AG09319 (cell line): ENCODE measurements around the gene KDM3A.

Experiments used
- DNase-seq: peaks from one replicate; pipeline ENCODE4 v3.0.0-alpha.2; 2010; ENCODE audit warnings: low read depth; ENCODE audit errors: extremely low read depth
- TF ChIP-seq, protein P1 (sequence below): IDR thresholded peaks from 2 replicates; pipeline ENCODE4 v1.5.1; 2011; ENCODE audit warnings: low read depth, mild to moderate bottlenecking, inconsistent platforms, low read length, moderate library complexity

KDM3A gene

DNA sequence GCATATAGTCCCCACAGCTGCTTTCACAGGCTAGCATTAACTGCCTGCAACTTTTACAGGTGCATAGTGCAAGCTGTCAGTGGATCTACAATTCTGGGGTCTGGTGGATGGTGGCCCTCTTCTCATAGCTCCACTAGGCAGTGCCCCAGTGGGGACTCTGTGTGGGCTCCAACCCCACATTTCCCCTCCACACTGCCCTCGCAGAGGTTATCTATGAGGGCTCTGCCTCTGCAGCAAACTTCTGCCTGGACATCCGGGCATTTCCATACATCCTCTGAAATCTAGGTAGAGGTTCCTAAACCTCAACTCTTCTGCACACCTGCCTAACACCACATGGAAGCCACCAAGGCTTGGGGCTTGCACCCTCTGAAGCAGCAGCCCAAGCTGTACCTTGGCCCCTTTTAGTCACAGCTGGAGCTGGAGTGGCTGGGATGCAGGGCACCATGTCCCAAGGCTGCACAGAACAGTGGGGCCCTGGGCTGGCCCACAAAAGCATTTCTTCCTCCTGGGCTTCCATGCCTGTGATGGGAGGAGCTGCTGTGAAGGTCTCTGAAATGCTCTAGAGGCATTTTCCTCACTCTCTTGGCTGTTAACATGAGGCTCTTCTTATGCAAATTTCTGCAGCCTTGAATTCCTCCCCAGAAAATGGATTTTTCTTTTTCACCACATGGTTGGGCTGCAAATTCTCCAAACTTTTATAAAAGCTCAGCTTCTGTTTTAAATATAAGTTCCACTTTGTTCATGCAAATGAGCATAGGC, 59.3 kb downstream of the KDM3A start:
- no peak for DNase-seq
- TF ChIP-seq, protein P1, sequence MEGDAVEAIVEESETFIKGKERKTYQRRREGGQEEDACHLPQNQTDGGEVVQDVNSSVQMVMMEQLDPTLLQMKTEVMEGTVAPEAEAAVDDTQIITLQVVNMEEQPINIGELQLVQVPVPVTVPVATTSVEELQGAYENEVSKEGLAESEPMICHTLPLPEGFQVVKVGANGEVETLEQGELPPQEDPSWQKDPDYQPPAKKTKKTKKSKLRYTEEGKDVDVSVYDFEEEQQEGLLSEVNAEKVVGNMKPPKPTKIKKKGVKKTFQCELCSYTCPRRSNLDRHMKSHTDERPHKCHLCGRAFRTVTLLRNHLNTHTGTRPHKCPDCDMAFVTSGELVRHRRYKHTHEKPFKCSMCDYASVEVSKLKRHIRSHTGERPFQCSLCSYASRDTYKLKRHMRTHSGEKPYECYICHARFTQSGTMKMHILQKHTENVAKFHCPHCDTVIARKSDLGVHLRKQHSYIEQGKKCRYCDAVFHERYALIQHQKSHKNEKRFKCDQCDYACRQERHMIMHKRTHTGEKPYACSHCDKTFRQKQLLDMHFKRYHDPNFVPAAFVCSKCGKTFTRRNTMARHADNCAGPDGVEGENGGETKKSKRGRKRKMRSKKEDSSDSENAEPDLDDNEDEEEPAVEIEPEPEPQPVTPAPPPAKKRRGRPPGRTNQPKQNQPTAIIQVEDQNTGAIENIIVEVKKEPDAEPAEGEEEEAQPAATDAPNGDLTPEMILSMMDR: no peak

DNA sequence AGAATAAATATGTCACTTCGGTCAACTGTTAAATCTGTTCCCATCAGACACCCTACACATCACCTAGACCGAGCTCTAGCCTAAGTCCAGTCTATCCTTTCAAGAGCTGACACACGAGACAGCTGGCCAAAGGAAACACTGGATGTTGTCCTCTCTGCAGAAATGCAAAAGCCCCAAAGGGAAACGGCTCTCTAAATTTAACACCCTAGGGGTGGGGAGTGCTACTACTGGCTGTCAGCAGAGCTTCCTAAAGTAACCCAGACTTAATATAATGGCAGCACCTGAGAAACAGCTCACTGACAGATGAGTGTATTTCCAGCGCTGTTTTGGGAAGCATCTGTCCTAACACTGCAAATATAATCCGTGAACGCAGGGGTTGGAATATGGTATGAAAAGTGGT, 66.4 kb downstream of the KDM3A start:
- TF ChIP-seq, protein P1: no peak
- DNase-seq: no peak

DNA sequence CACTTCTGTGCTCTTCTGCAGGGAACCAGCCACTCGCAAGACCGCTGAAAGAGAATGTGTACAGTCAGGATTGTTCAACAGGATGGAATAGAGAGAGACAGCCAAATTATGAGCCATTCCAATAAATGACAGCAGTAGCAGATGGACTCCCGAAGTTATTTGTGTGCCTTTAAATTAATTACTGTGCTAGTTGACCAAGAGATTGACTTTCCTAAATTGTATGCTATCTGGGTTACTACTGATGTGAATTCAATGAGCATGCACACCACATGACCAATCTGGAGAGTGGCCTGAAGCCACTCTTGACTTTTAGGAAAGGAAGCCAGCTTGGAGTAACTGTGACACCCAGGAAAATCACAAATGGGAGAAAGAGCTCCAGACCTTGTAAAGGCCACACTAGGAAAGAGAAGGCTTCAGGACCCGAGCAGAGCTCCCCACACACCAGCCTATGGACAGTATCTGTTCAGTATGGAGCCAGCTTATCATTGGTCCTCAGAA, 69.3 kb downstream of the KDM3A start:
- TF ChIP-seq, protein P1: no peak
- no peak for DNase-seq

DNA sequence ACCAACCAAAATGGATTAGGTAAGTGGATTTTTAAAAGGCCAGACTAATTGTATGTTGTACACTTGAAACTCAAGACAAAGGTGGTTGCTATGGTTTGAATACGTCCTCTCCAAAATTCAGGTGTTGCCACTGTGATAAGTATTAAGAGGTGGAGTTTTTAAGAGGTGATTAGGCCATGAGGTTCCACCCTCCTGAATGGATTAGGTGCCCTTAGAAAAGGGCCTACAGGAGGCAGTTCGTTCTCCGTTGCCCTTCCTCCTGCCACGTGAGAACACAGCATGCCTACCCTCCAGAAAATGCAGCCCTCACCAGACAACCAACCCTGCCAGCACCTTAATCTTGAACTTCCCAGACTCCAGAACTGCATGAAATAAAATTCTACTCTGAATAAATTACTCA, 70.9 kb downstream of the KDM3A start:
- no peak for DNase-seq
- TF ChIP-seq, protein P1: no peak

DNA sequence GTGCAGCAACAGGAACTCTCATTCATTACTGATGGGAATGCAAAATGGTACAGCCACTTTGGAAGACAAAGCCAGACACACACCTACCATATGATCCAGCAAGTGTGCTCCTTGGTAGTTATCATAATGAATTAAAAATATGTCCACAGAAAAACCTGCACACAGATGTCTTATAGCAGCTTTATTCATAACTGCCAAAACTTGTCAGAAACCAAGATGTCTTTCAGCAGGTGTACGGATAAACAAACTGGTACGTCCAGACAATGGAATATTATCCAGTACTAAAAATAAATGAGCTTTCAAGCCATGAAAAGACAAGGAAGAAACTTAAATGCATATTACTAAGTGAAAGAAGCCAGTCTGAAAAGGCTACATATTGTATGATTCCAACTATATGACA, 71.7 kb downstream of the KDM3A start:
- no peak for DNase-seq
- TF ChIP-seq, protein P1: no peak

DNA sequence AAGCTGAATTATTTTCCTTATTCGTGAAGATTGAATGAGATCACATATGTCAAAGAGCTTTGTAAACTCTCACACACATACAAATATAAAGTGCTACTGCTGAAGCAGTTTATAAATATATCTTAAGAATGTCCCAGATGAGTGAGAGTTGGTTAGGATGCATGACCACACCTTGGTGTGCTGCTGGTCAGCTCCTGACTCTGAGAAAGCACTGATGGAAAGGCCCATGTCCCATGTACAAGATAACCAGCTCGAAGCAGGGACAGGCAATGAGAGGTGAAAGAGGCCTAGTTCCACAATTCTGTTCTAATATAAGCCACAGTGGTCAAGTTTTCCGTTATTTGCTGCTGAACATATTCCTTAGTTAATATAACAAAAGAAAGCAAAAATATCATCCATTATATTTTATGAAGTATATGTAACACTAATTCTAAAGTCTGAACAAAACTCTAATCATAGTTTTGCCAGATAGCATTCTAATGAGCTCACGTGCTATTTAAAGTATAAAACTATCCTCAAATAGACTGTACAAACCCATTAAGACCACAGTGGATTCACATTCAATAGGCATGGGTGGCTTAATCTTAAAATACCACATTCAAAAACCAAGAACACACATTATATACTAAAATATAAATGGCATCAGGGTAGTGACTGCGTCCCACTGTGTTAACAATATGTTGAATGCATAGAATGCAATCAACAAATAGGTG, 72.9 kb downstream of the KDM3A start:
- DNase-seq: no peak

More for the DNA sequence above, 72.9 kb downstream of the KDM3A start:
- TF ChIP-seq, protein P1: no peak
